BLaER1 treated with 17β-estradiol and CSF1 and Interleukin-3, amounts not matched to agents 10 nM and 100 nM (cell line): ENCODE measurements around the gene MGAT5.

Experiments used
- H3K27ac ChIP-seq, 11 experiments: shearing (Covaris generic); formaldehyde crosslinking; 2 replicates each; pipeline ENCODE4 v1.8.1; 2022
- H3K27me3 ChIP-seq, 11 experiments: shearing (Covaris generic); formaldehyde crosslinking; 2 replicates each; pipeline ENCODE4 v1.8.1; 2022
- H3K36me3 ChIP-seq, 11 experiments: shearing (Covaris generic); formaldehyde crosslinking; 2 replicates each; pipeline ENCODE4 v1.8.1; 2022
- H3K4me1 ChIP-seq, 10 experiments: shearing (Covaris generic); formaldehyde crosslinking; 2 replicates each; pipeline ENCODE4 v1.8.1; 2022
- H3K4me2 ChIP-seq, 11 experiments: shearing (Covaris generic); formaldehyde crosslinking; 2 replicates each; pipeline ENCODE4 v1.8.1; 2022
- H3K4me3 ChIP-seq, 10 experiments: shearing (Covaris generic); formaldehyde crosslinking; 2 replicates each; pipeline ENCODE4 v1.8.1; 2022
- H3K9ac ChIP-seq, 11 experiments: shearing (Covaris generic); formaldehyde crosslinking; 2 replicates each; pipeline ENCODE4 v1.8.1; 2022
- H3K9me3 ChIP-seq, 11 experiments: shearing (Covaris generic); formaldehyde crosslinking; replicated peaks in 1 of 11; 2 replicates each; pipeline ENCODE4 v1.8.1; 2022
- H4K20me1 ChIP-seq, 11 experiments: shearing (Covaris generic); formaldehyde crosslinking; 2 replicates each; pipeline ENCODE4 v1.8.1; 2022
- Cebpa-rat ChIP-seq, 11 experiments: shearing (Covaris generic); IDR thresholded peaks; 2 replicates each; pipeline ENCODE4 v1.8.1; 2022

Gene MGAT5

DNA sequence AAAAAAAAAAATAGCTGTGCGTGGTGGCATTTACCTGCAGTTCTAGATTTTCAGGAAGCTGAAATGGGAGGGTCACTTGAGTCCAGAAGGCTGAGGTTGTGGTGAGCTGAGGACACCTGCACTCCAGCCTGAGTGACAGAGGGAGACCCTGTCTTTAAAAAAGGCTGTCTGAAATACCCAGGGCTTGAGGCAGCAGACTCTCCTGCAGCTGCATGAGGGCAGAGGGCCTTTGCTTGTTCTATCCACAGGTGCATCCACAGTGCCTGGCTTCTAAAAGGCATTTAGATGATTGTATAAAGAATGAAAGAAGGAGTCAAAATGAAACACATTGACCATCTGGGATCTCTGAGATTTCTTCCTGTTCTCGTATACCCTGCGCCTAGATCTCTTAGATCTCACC is 152.9 kb downstream of the MGAT5 start:
- peak overlapping the region in 3 of 11 experiments; percentile 80 to 85 (median 82); a peak in 4 of 22 replicates for H3K27ac ChIP-seq

DNA sequence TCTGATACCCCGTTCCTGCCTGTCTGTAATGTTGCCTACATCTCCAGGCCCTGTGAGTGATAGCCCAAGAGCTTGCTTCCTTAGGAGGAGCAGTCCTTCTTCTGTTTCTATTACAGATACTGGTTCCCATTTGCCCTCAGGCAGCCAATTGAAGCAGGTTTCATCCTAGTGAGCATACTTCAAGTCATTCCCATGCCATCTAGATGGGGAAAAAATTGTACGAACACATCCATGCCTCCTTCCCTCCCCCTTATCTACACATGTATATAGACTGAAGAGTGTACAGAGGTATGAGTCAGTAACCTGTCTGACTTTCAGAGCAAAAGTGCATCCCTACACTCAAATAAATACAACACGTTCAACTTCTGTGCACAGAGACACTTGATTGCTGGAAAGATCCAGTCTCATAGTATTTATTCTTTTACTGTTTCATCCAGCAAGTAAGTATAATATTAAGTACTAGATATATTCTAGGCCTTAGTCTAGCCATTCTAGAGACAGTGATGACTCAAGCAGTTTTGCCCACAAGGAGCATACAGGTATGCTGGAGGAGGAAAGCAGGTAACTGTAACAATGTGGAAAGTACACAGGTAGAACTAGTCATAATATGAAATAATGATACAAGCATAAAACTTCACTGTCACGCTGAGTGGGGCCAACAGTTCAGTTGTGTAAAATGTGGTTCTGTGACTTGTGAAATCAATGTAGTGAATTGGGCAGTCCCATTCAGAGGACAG is 153.4 kb downstream of the MGAT5 start:
- Histone ChIP-seq H3K9ac (peak overlapping the region in 2 of 11 experiments; percentile 20 to 56; a peak in 1 of 22 replicates), H4K20me1 (peaks cover 0 to 81% (median 0%) of the 10 kb centered on the region in 11 experiments; a peak in 7 of 22 replicates), H3K36me3 (peaks cover 34 to 58% (median 55%) of the 10 kb centered on the region in 11 experiments), H3K4me3 (0 out of 20 replicates have a peak overlapping the region, but pooled peaks of 2 of the 10 experiments have one; percentile 7 to 27), H3K4me2 (peak overlapping the region; percentile 34 to 95 (median 91); a peak in 21 of 22 replicates), H3K4me1 (peaks cover 51 to 91% (median 82%) of the 10 kb centered on the region in 10 experiments), H3K9me3 (no peaks in the 10 kb centered on the region), H3K27me3 (no peaks in the 10 kb centered on the region), H3K27ac (peak overlapping the region in 6 of 11 experiments; percentile 44 to 86 (median 81); a peak in 8 of 22 replicates)
- no peak for TF ChIP-seq Cebpa-rat (IDR thresholded peaks at IDR 0.05)

More for the DNA sequence above, 152.9 kb downstream of the MGAT5 start:
- Histone ChIP-seq H3K4me1 (peaks cover 50 to 92% (median 82%) of the 10 kb centered on the region in 10 experiments), H3K9me3 (no peaks in the 10 kb centered on the region), H3K36me3 (peaks cover 34 to 63% (median 58%) of the 10 kb centered on the region in 11 experiments), H3K4me2 (peak overlapping the region in 8 of 11 experiments; percentile 29 to 95 (median 92); a peak in 15 of 22 replicates), H3K27me3 (no peaks in the 10 kb centered on the region), H3K9ac (no peak overlapping the region), H3K4me3 (no peak overlapping the region), H4K20me1 (peaks cover 0 to 78% (median 0%) of the 10 kb centered on the region in 11 experiments; a peak in 7 of 22 replicates)
- no peak for TF ChIP-seq Cebpa-rat (IDR thresholded peaks at IDR 0.05)

DNA sequence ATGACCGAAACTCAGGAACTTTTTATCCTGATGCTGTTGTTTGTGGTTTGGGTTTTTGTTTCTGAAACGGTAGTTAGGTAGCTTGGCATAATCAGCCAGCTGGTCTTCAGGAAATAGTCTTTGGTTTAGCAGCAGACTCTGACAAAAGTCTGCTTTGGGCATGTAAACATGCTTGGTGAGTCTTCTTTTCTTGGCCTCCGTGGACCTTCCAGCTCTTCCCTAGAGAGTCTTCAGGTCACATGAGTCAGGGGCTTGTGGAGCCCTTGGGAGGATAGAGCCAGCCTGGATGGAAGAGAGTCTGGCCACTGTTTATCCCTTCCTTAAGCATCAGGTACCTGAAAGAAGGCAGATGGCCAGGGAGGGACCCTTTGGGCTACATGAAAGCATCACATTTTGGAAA is 154.5 kb downstream of the MGAT5 start:
- Histone ChIP-seq H3K4me3 (peak overlapping the region in 2 of 10 experiments; percentile 7 to 27; a peak in 1 of 20 replicates), H3K4me1 (peaks cover 52 to 97% (median 87%) of the 10 kb centered on the region in 10 experiments), H3K9ac (peak overlapping the region in 4 of 11 experiments; percentile 1 to 56 (median 32); a peak in 7 of 22 replicates), H3K27me3 (no peaks in the 10 kb centered on the region), H3K27ac (peak overlapping the region in 9 of 11 experiments; percentile 24 to 86 (median 73); a peak in 16 of 22 replicates), H3K9me3 (no peaks in the 10 kb centered on the region), H3K36me3 (peaks cover 35 to 56% (median 54%) of the 10 kb centered on the region in 11 experiments), H4K20me1 (peaks cover 0 to 86% (median 0%) of the 10 kb centered on the region in 11 experiments; a peak in 7 of 22 replicates), H3K4me2 (peak overlapping the region; percentile 34 to 95 (median 91); a peak in 21 of 22 replicates)
- no peak for TF ChIP-seq Cebpa-rat (IDR thresholded peaks at IDR 0.05)

DNA sequence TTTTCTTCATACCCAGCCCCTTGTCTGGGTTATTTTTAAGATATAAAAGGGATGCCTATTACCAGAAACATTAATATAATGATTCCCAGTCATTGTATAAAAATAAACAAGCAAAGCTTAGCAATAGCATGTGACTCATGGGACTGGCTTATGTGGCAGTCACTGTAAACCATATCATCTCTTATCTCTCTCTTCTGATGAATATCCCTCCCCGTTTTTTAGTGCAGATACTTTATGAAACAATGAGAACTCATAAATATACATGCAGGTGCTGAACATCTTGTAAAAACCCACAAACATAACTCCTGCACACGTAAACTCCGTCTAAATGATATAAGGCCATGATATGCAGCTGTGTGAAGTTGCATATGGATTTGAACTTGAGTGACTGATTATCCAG is 154.9 kb downstream of the MGAT5 start:
- peaks cover 52 to 98% (median 91%) of the 10 kb centered on the region in 10 experiments for H3K4me1 ChIP-seq
- H4K20me1 ChIP-seq: peaks cover 0 to 85% (median 0%) of the 10 kb centered on the region in 11 experiments; a peak in 7 of 22 replicates
- peak overlapping the region in 4 of 11 experiments; percentile 1 to 56 (median 32); a peak in 7 of 22 replicates for H3K9ac ChIP-seq
- H3K36me3 ChIP-seq: peaks cover 31 to 56% (median 54%) of the 10 kb centered on the region in 11 experiments
- TF ChIP-seq Cebpa-rat (IDR thresholded peaks at IDR 0.05): no peak
- H3K9me3 ChIP-seq: no peaks in the 10 kb centered on the region
- peak overlapping the region in 9 of 11 experiments; percentile 24 to 86 (median 73); a peak in 15 of 22 replicates for H3K27ac ChIP-seq
- H3K4me3 ChIP-seq: no peak overlapping the region
- H3K4me2 ChIP-seq: peak overlapping the region; percentile 34 to 95 (median 91); a peak in 21 of 22 replicates
- H3K27me3 ChIP-seq: no peaks in the 10 kb centered on the region

DNA sequence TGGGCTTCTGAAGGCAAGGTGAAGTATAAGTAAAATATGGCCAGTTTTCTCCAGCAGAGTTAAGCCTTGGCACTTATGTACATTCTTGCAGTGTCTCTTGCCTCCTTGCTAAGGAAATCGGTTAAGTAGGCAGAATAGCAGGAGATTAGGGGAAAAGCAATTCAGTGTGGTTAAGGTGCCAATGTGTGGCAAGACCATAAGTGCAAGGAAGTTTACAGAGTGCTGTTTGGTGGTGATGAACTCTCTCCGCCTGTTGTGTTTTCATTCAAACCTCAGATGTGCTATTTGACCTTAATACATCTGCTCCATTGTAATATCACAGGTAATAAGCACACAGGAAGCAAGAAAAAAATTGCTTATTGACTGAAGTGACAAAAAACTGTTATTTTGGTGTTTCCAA is 156.1 kb downstream of the MGAT5 start:
- peak overlapping the region; percentile 81 to 95 (median 91); a peak in 21 of 22 replicates for H3K4me2 ChIP-seq

DNA sequence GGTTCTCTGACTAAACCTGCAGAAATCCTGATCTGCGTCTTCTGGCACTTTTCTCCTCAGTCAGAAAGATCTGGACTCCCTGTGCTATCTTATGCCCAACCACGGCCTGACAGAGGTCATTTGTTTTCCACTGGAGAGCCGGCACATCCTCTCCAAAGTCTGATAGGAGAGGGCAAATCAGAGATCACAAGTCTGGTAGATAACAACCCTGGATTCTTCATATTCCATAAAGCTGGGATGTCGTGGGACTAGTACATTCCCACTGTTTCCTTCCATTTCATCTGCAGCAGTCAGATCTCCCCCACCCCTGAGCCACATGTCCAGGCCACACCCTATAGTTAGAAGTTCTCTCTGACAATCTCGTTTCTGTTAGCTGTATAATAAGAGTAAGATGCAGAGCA is 157.0 kb downstream of the MGAT5 start:
- peaks cover 52 to 94% (median 84%) of the 10 kb centered on the region in 10 experiments for H3K4me1 ChIP-seq
- H3K9me3 ChIP-seq: no peaks in the 10 kb centered on the region
- H3K36me3 ChIP-seq: peaks cover 30 to 58% (median 51%) of the 10 kb centered on the region in 11 experiments; a peak in 20 of 22 replicates
- peaks cover 0 to 73% (median 0%) of the 10 kb centered on the region in 11 experiments; a peak in 7 of 22 replicates for H4K20me1 ChIP-seq
- TF ChIP-seq Cebpa-rat (IDR thresholded peaks at IDR 0.05): no peak
- H3K4me2 ChIP-seq: peak overlapping the region; percentile 81 to 95 (median 91)
- peak overlapping the region; percentile 20 to 77 (median 59); a peak in 20 of 22 replicates for H3K9ac ChIP-seq
- peak overlapping the region in 9 of 11 experiments; percentile 36 to 86 (median 73); a peak in 18 of 22 replicates for H3K27ac ChIP-seq
- peak overlapping the region in 5 of 10 experiments; percentile 4 to 43 (median 30); a peak in 5 of 20 replicates for H3K4me3 ChIP-seq
- H3K27me3 ChIP-seq: no peaks in the 10 kb centered on the region

More for the DNA sequence above, 156.1 kb downstream of the MGAT5 start:
- no peak for TF ChIP-seq Cebpa-rat (IDR thresholded peaks at IDR 0.05)
- Histone ChIP-seq H3K27me3 (no peaks in the 10 kb centered on the region), H3K4me3 (no peak overlapping the region), H3K4me1 (peaks cover 52 to 100% (median 92%) of the 10 kb centered on the region in 10 experiments), H3K27ac (peak overlapping the region in 6 of 11 experiments; percentile 73 to 86 (median 81); a peak in 12 of 22 replicates), H4K20me1 (peaks cover 0 to 73% (median 0%) of the 10 kb centered on the region in 11 experiments; a peak in 7 of 22 replicates), H3K9me3 (no peaks in the 10 kb centered on the region), H3K9ac (peak overlapping the region in 3 of 11 experiments; percentile 11 to 77 (median 75); a peak in 4 of 22 replicates), H3K36me3 (peaks cover 32 to 55% (median 53%) of the 10 kb centered on the region in 11 experiments)

DNA sequence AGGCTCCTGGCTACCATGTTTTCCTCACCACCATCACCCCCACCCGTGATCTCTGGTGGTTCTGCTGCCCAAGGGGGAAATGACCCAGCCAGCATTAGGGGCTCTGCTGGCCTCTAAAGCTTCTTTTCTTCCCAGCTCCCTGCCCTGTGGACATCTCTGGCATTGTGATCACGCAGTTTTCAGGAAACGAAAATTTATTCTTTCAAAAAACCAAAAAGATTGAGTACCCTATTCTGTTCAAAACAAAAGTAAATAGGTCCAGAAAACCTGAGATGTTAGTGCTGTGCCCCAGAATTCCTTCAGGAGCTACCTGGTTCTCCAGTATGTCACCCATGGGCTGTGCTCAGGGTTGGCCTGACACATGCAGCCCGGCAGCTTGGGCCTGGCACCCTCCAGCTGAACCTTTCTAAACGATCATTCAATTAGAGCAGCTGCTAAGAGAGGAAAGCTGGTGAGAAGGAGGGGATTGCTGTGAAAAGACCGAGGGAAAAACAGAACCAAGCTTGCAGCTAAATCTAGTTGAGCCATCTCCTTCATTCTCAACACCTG is 157.5 kb downstream of the MGAT5 start:
- Histone ChIP-seq H3K27ac (peak overlapping the region in 9 of 11 experiments; percentile 36 to 86 (median 73); a peak in 18 of 22 replicates), H3K27me3 (no peaks in the 10 kb centered on the region), H3K4me1 (peaks cover 52 to 89% (median 78%) of the 10 kb centered on the region in 10 experiments), H3K4me2 (peak overlapping the region; percentile 81 to 95 (median 91)), H3K4me3 (peak overlapping the region in 6 of 10 experiments; percentile 4 to 43 (median 28); a peak in 8 of 20 replicates), H3K9me3 (no peaks in the 10 kb centered on the region), H3K9ac (peak overlapping the region; percentile 20 to 77 (median 59); a peak in 20 of 22 replicates), H3K36me3 (peaks cover 24 to 57% (median 51%) of the 10 kb centered on the region in 11 experiments; a peak in 21 of 22 replicates), H4K20me1 (peaks cover 0 to 74% (median 0%) of the 10 kb centered on the region in 11 experiments; a peak in 7 of 22 replicates)
- TF ChIP-seq Cebpa-rat (IDR thresholded peaks at IDR 0.05): no peak
